HK-2 (cell line): ENCODE results near the gene NGB.
A peak's percentile ranks its signal among the peaks of the same experiment; 100 is the strongest.
"Not testable (repeated sequence)": the region's sequence is repeated elsewhere in the genome, so short reads cannot be mapped to it uniquely, and the experiment has no call there.

ENCODE experiments used
- DNase-seq: peaks from one replicate; pipeline ENCODE4 v3.0.0-alpha.2; 2018; ENCODE audit not compliant: unreplicated experiment

Gene NGB

DNA sequence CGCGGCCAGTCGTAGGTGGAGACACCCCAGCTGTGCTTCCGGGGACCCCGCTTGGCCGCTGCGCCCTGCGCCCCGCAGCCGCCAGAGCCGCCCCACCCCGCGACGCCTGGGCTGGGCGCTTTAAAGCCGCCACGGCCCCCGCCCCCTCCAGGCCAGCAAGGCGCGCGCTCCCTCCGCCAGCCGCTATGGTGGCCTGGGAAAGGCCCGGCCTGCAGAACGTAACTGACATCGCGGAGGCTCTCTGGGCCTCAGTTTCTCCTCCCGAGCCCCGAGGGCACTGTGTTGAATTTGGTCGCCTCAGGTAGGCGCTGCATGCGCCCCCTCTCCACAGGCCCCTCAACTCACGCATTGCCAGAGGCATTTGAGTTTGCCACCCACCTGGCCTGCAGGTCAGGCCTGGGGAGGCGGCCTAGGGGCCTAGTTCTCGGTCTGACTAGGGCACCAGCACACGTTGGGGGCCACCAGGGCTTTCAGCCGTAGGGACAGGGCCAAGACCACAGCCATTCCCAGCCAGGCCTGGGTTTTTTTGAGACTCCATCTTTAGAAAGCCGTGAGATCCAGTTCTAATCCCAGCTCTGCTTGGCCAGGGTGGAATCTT lies at the start of gene NGB:
NGB (minus strand) TSS at position 94 of the 598 bp plus-strand sequence. CDS start 269 bp downstream, outside the sequence.
- no peak for DNase-seq

- DNase-seq: peak; percentile 93
Measured at GRCh38 chr14:77320238-77320935, 49.4 kb upstream of the NGB start, which contains the start of gene POMT2. POMT2 (minus strand) TSS chr14:77320883; CDS start chr14:77320681, 202 bp downstream.

GRCh38 chr14:77319422-77319821 lies 48.4 kb upstream of the NGB start:
- DNase-seq: no peak

- not testable (repeated sequence) for DNase-seq
Measured at GRCh38 chr14:77318756-77319155, 47.8 kb upstream of the NGB start.

DNA sequence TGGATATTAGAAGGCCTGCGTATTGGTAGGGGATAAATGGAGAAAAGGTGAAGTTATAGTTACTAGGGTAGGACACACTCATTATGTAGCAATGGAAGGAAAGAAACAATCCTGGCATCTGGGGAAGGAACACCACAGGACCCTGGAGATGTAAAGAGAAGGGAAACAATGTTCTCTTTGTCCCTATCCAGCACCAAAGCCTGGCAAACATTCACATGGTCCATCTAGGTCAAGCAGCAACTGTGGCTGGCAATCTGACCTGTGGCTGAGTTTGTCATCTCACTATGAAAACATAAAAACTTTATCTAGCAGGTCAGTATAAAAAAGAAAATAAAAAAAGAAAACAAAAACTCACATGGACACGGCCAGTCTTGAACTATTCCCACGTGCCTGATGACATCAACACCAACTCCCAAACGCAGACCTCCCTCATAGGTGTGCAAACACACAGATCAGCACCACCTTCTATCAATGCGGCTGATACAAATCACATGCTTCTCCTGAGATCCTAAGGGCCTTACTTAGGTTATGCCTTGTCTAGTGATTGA lies 47.1 kb upstream of the NGB start:
- DNase-seq: no peak

DNA sequence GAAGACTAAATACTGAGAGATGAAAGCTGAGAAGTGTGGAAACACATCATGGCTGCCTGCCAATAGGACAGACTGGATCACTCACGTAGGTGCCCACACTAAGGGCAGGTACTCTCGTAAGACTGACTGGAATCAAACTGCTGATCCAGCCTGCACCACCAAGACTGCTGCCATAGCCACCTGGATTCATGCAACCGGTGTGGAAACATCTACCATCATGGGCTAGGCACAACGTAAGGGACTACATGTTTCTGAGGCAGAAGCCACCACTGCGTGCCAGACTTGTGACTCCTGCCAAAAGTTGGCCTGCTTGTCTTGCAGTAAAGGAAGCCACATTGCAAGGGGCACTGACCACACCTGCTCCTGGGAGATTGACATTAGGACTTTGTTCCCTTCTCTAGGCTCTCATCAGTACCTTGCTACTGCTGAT lies 45.9 kb upstream of the NGB start:
- no peak for DNase-seq

GRCh38 chr14:77316195-77316505 lies 45.1 kb upstream of the NGB start:
- DNase-seq: no peak

- no peak for DNase-seq
Measured at GRCh38 chr14:77314539-77315457, 43.8 kb upstream of the NGB start.

DNA sequence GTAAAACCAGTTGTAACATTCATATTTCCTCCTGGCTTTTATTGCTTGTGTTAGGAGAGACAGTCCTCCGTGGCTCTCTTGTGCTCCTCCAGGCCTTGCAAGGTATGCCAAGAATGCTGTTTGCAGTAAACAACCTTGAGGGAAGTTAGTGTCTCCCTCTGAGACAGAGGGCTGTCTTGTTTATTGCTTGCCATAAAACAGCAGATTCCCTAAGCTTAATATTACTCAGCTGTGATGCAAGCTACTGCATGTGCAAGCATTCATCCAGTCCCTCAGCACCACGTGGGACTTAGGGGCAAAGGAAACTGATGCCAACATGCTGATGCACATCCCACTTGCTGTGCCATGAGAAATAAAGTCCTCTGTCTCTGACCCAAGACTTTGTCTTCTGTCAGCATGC lies 43.0 kb upstream of the NGB start:
- DNase-seq: no peak

DNA sequence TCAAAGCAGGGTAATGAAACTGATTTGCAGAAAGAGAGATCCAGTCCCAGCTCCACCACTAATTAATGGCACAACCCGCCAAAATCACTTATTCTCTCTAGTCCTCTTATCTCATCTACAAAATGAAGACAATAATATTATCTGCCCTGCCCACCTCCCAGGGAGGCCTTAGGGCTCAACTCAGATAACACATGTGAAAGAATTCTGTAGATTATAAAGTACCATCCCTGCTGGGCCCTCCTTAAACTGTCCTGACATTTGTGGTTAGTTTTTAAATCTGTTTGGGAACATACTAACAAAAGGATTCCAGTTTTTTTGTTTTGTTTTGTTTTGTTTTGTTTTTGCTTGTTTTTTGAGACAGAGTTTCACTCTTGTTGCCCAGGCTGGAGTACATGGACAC lies 42.4 kb upstream of the NGB start:
- DNase-seq: no peak

- DNase-seq: no peak
Measured at GRCh38 chr14:77311217-77311616, 40.2 kb upstream of the NGB start.

GRCh38 chr14:77310026-77310425 lies 39.0 kb upstream of the NGB start:
- DNase-seq: no peak

DNA sequence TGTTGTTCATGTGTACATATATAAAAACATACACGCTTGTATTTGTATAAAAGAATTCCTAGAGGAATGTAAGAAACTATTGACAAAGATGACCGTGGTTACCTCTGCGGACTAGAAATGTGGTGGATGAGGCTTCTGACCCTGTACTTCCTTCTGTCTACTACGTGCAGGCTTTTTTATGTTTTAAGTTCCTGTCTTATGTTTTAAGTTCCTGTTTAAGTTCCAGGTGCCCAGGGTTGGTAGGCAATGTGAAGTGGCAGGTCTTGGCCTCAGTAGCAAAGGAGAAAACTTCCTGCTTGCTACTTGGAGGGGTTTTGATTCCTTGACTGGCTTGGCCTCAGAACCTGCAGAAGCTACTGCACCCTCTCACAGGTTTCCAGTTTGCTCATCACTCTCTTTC lies 38.1 kb upstream of the NGB start:
- DNase-seq: no peak

DNA sequence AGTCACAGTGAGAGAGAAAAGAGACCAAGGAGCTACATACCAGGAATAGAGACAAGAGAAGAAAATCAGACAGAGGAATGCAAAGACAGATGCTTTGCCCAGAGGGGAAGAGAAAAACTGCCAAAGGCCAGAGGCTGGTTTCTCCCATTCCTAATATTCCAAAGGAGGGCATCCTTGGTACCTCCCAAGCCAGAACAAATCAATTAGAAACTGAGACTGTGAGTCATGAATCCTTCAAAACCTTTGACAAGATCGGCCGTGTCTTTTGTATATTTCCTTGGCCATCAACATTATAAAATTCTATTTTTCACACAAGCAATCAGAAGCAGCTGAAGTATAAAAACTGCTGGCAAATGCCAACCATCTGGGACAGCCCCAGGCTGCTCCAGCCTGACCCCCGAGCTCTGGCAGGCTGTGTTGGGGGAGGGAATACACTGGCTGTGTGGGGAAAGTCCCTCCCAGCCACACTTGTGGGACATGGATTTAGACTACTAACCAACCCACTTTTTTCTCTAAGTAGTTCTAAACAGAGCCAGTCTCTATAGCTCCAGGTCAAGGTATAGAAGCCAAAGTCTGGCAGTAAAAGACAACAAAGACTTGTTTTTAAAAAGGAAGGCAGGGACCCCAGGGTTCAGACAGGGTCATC lies 36.0 kb upstream of the NGB start:
- DNase-seq: no peak

- no peak for DNase-seq
Measured at GRCh38 chr14:77306416-77306815, 35.4 kb upstream of the NGB start.

DNA sequence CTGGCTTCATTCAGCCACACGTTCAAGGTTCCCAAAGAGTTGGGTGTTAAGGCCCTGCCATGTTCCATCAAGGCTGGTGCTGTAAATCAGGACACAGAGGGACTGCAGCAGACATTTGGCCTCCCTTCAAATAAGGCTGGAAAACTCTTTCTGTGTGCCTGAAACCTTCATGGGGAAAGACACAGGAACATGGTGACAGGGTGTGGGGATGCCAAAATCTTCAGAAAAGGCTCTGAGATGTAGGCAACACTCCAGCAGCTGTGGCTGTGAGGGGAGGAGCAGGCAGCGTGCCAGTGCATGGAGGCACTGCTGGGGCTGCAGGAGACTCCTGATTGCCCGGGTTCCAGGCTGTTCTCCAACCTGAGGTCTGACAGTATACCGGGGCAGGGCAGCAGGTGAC lies 34.7 kb upstream of the NGB start:
- DNase-seq: no peak

GRCh38 chr14:77303417-77304156 lies 32.6 kb upstream of the NGB start:
- peak; percentile 51 for DNase-seq

- peak; percentile 44 for DNase-seq
Measured at GRCh38 chr14:77302926-77303325, 31.9 kb upstream of the NGB start.

DNA sequence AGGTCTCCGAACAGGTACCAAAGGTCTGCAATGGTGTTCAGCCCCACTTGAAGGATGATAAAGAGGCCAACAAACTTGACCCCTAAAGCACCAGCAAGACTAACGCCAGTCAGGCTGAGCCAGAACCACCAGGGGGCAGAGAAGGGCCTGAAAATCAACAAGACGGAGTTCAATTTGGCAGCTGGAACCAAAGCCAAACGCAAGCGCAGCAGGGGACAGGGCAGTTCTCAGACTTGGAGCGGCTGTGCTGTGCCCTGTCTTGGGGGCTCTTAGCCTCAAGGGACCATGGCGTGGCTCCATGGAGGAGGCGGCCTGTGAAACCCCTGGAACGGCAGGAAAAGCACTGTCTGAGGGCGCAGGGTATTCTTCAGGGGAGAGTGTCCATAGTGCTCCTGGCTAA lies 30.1 kb upstream of the NGB start:
- peak; percentile 49 for DNase-seq

GRCh38 chr14:77299771-77300170 lies 28.8 kb upstream of the NGB start:
- DNase-seq: no peak

DNA sequence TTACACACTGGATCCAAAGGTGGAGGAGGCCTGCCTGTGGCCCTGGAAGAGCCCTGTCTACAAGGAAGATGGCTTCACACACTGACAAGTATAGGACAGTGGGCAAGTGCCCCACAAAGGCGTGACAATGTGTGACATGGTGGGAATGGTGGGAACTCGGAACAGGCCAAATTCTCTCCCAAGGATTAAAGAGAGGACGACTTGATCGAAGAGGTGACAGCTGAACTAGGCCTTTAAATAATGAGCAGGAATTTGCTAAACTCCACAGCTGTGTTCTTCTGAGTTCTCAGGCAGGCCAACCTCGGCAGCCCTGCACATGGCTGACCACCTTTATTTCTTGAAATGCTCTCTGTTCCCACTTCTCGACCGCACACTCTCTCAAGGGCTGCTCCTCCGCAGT lies 25.9 kb upstream of the NGB start:
- no peak for DNase-seq
